GM20000 (cell line): ENCODE results near the gene C1orf174.

Experiments
- DNase-seq: peaks from one replicate; pipeline ENCODE4 v3.0.0; 2012; ENCODE audit warnings: low spot score
- TF ChIP-seq, protein P1 (sequence below): IDR thresholded peaks from 2 replicates; pipeline ENCODE4 v1.5.1; 2012; ENCODE audit warnings: mild to moderate bottlenecking, control low read depth; ENCODE audit errors: extremely low read depth, missing control alignments

Gene C1orf174

DNA sequence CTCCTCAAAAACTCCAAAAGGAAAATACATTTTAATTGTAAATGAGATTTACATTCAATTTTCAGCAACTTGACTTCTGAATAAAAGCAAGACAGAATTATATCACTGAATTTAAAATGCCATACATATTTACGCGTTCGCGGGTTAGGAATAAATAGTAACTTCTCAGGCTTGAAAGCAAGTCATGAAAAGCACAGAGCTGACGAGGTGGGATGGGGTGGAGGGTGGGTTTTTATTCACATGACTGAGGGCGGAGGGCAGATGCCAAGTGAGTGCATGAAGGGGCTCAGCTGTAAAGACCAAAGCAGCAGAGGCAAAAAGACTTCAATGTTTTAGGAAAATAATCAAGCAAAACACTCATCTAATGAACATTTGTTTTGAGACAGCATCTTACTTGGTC lies 48.8 kb downstream of the C1orf174 start:
- TF ChIP-seq, protein P1, sequence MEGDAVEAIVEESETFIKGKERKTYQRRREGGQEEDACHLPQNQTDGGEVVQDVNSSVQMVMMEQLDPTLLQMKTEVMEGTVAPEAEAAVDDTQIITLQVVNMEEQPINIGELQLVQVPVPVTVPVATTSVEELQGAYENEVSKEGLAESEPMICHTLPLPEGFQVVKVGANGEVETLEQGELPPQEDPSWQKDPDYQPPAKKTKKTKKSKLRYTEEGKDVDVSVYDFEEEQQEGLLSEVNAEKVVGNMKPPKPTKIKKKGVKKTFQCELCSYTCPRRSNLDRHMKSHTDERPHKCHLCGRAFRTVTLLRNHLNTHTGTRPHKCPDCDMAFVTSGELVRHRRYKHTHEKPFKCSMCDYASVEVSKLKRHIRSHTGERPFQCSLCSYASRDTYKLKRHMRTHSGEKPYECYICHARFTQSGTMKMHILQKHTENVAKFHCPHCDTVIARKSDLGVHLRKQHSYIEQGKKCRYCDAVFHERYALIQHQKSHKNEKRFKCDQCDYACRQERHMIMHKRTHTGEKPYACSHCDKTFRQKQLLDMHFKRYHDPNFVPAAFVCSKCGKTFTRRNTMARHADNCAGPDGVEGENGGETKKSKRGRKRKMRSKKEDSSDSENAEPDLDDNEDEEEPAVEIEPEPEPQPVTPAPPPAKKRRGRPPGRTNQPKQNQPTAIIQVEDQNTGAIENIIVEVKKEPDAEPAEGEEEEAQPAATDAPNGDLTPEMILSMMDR, result no peak
- no peak for DNase-seq

- TF ChIP-seq, protein P1, result no peak
- DNase-seq, result no peak
These were observed 49.2 kb downstream of the C1orf174 start for GRCh38 chr1:3850857-3851256.

- no peak for DNase-seq
- TF ChIP-seq, protein P1, result no peak
These were observed 53.0 kb downstream of the C1orf174 start for GRCh38 chr1:3847081-3847480.

DNA sequence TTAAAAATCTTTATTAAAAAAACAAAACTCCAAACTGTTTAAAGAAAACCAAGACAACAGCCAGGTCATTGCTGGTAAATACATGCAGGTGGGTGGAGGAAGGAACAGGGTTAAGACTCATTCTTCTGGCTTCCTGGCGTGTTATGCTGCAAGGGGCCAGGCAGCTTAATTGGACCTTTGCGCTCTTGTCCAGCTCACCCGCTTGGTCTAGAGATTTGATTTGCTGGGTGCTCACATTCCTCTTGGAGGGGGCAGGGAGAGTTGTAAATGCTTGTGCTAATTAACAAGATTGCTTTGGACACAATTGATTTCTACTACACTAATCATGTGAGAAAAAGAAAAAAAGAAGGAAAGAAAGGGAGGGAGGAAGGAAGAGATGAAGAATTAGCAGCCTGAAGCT lies 53.5 kb downstream of the C1orf174 start:
- TF ChIP-seq, protein P1, result no peak

DNA sequence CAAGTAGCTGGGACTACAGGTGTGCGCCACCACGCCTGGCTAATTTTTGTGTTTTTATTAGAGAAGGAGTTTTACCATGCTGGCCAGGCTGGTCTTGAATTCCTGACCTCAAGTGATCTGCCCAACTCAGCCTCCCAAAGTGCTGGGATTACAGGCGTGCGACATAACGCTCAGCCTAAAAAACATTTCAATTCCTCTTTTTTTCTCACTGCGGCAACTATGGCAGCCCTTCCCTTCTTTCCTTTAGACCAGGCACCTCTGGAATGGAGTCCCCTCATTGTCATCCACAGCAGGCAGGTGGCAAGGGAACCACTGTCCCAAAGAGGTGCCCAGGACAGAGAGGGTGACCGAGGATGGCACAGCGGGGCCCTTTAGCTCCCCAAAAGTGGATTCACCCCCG lies 57.2 kb downstream of the C1orf174 start:
- no peak for DNase-seq
- TF ChIP-seq, protein P1, result no peak

More for the DNA sequence above, 53.5 kb downstream of the C1orf174 start:
- no peak for DNase-seq

- TF ChIP-seq, protein P1, result no peak
- DNase-seq, result no peak
These were observed 58.6 kb downstream of the C1orf174 start for GRCh38 chr1:3841491-3841890.
